HTERT RPE-1 (cell line): Measurements from ENCODE around the gene MTURN.
"Not testable (repeated sequence)": the region's sequence is repeated elsewhere in the genome, so short reads cannot be mapped to it uniquely, and the experiment has no call there.

ENCODE experiments used
- in situ Hi-C: fragments of 300-500 bp; cut with MboI; formaldehyde crosslinking; loops from 4 replicates; pipeline ENCODE4 v1.14.3; 2020; ENCODE audit warnings: low sequenced_read_pairs

MTURN gene

DNA sequence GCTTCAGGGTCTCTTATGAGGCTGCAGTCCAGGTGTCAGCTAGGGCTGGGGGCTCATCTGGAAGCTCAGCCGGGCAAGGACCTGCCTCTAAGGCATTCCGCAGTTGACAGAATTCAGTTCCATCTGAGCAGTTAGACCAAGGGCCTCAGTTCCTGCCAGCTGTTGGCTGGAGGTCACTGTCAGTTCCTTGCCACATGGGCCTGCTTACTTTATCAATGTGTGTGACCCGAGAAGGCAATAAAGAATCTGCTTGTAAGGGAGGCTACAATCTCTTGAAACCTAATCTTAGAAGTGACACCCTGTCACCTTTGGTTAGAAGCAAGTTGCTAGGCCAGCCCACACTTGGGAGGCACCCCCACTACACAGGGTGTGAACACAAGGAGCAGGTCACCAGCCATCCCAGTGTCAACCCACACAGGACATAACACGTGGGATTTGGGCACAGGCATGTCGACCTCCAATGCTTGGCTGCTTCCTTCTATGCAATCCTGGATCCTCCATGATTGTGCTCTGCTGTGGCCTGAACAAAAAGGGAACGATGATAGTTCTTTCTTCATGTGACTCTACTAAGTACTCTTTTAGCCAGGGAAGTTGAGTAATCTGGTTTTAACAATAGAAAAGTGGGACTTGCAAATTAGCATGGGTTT is 41.8 kb downstream of the MTURN start:
- in situ Hi-C loops: no loop called here

DNA sequence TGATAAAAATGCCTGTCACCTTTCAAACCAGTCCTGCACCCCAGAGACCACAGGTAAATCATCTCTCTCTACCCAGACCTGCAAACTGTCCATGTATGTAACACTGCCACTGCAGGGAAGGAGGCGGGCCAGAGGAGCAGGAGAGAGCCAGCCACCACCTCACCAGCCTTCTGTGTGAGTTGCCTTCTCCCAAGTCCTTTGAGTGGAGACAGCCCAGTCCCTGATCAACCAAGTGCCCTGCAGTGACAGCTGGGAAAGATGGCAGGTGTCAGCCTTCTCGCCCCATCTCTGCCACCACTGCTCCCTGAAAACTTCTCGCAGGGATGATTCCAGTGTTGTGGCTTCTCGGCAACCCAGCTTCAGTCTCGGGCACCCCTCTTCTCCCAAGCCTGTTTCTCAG is 42.4 kb downstream of the MTURN start:
- in situ Hi-C loops: no loop called here

DNA sequence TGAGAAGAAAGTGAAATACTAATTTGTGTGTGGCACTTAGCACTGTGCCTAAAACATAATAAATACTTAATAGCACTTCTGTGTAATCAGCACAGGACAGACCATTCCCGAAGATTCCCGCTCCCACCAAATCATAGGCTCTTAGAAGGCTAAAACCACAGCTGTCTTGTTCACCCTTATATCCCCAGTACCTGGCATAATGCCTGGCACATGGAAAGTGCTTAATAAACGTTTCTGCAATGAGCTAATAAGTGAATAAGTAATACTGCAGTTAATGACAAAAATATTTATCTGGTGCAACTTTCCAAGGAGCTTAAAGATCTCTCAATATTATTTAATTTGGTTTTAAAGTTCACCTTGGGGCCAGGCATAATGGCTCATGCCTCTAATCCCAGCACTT is 43.2 kb downstream of the MTURN start:
- in situ Hi-C loops: no loop called here

DNA sequence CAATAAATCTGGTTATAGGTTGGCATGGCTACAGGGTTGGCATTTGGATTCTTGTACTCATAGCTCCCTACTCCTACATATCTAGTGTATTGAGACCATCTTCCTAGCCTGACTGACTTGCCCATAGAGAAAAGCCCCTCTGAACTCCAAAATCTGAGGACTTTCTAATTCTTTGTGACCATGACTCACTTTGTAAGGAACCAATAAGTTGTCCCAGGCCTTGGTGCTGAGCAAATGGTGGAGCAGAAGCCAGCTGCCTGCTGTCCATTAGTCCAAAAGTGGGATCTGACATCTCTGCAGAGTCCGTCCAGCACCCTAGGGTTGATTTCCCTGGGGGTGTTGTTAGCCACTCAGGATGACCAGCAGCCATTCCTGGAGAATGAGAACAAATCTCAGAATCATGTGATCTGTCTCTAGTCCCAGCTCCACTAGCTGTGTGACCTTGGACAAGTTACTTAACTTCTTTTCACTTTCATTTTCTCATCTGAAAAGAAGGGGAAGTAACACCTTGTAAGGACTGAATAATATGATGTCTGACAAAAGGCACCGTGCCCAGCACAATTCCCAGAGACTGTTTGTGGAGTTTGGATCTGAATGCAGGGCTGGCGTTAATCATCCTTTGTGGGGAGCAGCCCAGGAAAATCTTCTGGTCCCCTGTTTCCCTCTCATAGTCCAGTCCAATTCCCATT is 44.1 kb downstream of the MTURN start:
- in situ Hi-C loops: no loop called here

DNA sequence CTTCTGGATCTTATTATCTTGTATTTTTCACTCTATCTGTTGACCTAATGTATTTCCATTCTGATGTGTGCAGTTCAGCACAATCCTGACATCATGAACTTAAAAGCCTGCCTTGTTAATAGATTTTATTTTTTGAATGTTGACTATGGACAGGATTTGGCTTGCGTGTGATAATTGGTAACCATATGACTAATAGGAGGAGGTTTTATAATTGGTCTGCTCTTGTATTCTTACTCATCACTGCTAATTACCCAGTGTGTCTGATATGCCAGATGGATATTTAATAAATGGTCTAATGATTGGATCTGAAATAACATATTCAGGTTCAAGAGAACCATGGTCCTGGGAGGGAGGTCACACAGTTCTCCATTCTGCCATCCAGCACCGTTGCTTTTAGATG is 45.9 kb downstream of the MTURN start:
- in situ Hi-C loops: no loop called here

DNA sequence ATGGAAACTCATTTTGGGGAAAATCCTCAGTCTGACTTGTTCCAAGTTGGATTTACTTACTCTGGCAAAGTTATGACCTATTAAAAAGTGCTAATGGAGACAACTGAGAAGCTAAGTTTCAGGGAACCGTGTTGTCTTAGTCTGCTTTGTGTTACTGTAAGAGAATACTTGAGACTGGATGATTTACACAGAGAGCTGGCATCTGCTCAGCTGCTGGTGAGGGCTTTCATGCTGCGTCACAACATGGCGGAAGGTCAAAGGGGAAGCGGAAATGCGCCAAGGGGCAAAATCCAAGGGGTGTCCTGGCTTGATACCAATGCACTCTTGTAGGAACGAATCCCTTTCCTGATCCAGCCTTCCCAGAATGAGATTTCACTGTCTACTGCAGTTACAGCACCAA is 46.4 kb downstream of the MTURN start:
- in situ Hi-C loops: no loop called here

DNA sequence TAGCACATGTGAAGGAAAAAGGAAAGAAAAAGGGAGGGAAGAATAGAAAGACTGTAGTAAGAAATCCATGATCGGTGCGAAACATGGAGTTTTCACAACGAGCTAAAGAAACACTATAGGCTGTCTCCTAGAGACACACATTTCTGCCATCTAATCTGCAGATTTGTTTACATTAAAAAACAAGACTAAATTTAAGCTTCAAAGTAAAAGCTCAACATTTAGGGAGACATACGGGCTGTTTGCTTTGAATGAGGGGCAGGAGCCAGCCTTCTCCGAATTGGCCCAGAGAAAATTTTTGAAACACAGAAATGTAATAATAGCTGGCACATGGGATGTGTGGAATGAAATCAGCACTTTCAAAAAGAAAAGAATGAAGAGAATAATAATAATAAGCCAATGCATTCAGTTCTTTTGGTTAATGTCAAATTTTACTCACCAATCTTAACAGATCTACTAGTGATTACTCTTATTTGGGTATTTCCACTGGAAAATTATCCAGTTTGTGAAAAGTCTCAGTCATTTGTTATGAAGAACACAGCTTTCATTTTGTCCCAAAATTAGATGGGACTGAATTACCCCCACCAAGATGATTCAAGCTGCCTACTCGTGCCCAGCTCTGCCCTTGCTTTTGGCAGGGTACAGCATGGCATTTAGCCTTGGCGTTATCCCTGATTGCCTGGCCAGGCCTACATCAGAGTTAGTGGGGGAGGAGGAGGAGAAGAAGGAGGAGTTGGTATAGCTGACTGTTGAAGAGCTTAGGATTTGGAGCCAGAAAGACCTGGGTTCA is 47.1 kb downstream of the MTURN start:
- in situ Hi-C loops: no loop called here

DNA sequence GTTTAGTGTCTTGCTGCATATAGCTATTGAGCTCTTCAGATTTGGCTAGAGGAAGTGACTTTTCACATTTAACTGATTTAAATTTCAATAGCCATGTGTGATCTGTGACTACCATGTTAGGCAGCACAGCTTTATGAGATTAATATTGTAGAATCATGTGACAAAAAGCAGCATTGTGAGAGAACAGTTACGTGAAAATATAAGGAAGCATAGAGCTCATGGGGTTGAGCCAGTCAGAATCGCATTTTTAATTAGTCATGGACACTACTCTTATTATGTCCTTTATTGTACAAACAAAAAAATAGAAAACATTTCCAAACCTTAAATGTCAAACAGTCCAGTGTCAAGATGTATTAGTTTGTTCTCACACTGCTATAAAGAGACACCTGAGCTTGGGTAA is 48.0 kb downstream of the MTURN start:
- in situ Hi-C loops: no loop called here

DNA sequence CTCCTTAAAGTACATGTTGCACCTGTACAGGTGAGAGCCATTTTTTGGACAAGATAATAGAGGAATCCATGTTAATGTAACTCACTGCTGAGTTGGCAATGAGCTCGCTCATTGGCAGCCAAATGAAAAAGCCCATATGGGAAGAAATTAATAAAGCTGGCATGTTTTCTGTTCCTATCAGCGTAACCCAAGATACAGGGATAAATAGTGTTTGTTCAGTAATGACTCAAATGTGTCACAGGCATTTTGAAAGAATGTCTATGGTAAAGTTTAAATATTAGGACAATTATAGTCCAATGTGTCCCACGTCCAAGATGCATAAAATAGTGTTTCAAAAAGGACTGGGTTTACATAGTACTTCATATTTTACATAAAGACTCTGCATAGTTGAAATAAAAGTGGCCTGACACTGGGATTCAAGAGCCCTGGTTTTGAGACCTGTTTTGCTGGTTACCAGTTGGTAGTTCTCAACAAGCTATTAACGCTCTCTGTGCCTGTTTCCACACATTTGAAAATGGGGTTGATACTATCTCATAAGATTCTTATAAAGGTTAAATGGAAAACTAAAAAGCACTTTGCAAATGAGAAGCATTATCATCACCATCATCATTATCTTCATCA is 49.1 kb downstream of the MTURN start:
- in situ Hi-C loops: no loop called here

DNA sequence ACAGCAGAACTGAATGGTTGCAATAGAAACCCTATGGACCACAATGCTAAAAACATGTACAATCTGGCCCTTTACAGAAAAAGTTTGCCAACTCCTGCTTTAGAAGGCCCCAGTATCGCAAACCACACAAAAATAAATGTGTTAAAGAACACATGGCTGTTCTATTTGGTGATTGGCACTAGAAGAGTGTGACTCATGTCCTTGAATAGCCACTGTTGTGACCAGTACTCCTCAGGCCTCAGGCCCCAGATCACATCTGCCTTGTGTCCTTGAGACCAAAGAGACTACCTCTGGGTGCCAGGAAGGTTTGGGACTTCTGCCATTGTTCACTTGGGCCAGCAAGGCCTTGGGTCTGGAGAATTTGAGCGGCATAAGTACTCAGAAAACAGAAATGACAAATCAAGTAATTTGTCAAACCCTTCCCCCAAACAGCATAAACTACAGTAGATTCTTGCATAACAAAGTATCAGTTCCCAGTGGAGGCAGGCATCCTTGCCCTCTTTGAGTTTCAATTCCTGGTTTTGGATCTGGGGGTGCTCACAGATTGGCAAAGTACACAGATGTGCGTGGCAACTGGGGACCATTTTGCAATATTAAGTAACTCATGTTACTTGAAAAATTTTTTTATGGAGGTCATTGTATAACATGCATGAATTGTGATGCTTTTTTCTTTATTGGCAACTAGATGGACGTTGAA is 50.2 kb downstream of the MTURN start:
- in situ Hi-C loops: no loop called here

DNA sequence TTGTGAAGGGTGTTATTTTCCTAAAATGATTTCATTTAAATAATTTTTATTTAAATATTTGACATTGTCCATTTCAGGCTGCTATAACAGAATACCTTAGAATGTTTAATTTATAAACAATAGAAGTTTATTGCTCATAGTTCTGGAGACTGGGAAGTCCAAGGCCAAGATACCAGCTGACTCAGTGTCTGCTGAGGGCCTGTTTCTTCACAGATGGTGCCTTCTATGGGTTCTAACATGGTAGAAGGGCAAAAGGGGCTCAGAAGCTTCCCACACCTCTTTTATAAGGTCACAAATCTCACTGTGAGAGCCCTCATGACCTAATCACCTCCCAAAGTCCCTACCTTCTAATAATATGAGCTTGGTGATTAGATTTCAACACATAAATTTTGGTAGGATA is 50.7 kb downstream of the MTURN start:
- in situ Hi-C loops: no loop called here

DNA sequence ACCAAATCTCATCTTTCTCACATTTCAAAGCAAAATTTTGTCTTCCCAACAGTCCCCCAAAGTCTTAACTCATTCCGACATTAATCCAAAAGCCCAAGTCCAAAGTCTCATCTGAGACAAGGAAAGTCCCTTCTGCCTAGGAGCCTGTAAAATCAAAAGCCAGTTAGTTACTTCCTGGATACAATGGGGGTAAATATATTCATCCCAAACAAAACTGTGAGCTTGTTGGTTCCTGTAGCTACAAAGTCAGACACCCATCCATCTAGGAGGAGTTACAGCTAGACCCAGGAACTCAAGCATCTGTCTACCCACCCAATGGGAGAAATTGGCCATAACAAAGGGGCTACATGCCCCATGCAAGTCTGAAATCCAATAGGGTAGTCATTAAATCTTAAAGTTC is 51.9 kb downstream of the MTURN start:
- in situ Hi-C loops: no loop called here

DNA sequence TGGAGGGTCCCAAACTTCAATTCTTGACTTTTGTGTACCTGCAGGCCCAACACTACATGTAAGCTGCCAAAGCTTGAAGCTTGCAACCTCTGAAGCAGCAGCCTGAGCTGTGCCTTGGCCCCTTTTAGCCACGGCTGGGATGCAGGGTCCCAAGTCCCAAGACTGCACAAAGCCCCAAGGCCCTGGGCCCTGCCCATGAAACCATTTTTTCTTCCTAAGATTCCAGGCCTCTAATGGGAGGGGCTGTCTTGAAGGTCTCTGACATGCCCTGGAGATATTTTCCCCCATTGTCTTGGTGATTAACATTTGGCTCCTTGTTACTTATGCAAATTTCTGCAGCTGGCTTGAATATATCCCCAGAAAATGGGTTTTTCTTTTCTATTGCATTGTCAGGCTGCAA is 52.7 kb downstream of the MTURN start:
- in situ Hi-C loops: no loop called here

DNA sequence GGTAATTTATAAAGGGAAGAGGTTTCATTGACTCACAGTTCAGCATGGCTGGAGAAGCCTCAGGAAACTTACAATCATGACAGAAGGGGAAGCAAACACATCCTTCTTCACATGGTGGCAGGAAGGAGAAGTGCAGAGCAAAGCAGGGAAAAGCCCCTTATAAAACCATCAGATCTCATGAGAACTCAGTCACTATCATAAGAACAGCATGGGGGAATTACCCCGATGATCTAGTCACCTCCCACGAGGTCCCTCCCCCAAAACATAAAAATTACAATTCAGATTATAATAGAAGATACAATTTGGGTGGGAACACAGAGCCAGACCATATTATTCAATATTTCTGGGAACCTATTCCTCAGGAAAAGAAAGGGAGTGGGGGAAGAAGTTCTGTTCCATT is 53.6 kb downstream of the MTURN start:
- in situ Hi-C loops: not testable (repeated sequence)

DNA sequence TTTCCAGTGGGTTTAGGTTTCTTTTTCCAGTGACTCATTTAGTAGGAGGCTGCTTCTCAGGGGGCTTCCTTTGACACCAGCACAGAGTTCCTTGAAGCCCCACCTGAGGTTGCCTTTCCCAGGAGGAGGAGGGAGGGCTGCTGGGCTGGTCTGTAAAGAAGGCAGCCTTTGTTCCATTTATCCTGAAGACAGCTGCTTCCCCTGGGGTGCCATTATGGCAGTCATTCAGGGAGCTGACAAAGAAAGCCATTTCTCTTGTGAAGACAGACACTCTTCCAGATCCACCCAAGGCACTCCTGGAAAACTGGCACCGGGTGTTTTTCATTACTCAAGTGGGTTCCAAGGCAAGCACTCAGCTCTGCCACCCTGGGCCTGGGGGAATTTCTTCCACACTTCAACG is 54.0 kb downstream of the MTURN start:
- in situ Hi-C loops: no loop called here

DNA sequence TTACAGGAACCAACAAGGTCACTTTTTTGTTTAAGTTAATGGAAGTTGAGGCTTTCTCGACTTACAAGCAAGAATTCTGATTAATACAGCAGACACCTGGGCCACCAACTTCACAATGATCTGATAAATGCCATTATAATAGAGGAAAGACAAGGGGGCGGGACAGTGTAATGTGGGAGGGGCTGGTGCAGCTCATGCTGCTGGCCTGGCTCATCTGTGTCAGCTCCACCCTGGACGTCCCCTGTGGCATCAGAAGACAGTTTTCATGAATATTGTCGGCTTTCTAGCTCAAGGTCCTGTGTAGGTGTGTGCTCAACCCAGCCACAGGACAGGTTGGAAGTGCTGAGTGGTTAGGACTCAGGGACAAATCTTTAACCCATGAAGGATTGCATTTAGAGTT is 57.0 kb downstream of the MTURN start:
- in situ Hi-C loops: no loop called here

DNA sequence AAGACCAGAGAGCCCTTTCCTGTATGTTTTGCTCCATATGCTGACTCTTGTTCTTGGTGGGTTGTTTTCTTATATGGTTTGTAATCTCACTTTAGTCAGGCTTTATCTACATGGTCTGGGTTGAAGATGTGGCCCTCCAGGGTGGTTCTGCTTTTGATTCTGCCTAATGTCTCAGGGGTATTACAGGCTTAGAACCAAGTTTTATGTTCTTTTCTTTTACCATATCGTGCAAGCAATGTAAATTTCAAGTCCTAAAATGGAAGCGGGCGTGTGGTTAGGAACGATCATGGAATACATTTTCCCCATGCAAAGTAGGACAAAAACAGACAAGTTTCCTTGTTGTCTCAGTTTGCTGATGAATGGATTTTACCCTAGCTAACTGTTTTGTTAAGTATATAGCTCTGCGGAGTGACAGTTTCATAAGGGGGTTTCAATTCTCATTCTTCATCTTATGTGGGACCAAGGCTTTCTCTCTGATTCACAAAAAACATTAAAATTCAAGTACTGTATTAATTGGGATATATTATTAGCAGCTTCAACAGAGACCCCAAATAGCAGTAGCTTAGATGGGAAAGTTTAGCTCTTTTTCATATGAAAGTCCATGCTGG is 58.7 kb downstream of the MTURN start:
- in situ Hi-C loops: no loop called here

DNA sequence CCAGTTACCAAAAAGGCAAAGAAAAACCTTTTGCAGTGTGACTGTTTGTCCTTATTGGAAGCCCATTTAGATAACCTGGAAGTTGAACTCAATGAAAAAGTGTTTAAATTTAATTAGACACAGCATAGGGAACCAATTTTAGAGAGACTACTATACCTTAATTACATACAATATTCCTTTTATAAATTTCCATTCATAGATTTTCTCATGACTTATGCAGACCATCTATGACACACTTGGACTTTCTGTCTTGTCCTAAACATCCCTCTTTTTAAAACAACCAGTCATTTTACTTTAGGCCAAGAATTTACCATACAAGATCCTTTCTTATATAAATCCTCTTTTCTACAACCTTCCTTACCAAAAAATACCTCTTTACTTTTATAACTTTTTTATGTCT is 61.6 kb downstream of the MTURN start:
- in situ Hi-C loops: no loop called here

DNA sequence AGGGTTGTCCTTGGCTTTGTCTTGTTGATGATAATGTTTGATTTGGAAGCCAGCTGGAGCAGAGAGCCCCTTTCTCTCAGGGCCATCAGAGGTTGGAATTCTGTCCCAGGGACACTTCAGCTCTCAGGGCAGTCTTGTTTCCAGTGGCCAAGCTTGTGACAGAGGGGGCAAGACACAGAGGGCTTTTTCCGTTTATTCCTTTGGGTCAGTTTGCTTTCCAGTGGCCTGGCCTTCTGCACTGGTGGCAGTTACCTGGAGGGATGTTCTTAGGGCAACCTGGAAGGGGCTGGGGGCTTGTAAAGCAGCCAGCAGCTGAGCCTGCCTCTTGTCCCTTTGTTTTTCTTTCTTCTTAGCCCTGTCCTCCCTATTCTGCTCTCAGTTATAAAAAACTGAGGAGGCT is 62.7 kb downstream of the MTURN start:
- in situ Hi-C loops: no loop called here

DNA sequence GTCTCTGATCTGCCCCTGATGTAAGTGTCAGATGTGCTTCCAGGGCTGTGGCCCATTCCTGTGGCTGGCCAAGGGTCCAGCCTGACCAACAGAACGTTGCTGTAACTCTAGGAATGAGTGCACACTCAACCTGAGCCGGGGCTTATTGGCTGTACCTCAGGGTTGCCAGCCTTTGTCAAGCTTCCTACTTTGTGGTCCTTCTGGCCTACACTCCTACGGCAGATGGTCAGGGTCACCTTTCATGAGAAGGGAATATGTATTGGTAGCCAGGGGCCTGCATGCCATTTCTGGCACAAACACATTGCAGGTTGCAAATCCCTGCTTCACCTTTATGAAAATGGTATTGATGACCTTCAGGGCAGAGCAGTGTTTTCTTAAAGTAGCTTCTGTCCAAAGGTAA is 64.5 kb downstream of the MTURN start:
- in situ Hi-C loops: no loop called here

DNA sequence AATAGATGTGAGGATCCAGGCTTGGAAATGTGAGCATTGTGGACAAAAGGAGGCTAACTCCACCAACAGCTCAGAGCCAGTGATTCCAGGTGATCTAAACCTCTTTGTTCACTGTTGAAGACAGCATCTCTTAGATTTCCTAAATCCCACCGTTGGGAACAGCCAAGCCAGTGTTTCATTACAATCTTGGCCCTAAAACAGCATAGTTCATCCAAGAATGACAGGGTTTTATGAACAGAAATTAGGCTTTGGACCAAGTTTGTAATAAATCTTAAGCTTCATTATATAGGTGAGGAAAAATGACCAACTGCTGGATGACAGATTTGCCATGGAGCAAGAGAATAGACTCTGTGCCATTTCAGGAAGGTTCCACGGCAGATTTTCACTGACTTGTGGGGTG is 65.8 kb downstream of the MTURN start:
- in situ Hi-C loops: no loop called here
